Adrenal gland (tissue), 19 donors: Measurements from ENCODE around the gene DAPK3. TPM values are rescaled to one million over a fixed set of nuclear protein-coding genes. Genes with fewer than 3 reads are reported as not detected.
A peak's percentile ranks its signal among the peaks of the same experiment; 100 is the strongest.

Experiments used
- DNase-seq, 7 donors: peaks; one replicate each; pipeline ENCODE4 v3.0.0-alpha.2; 2019 to 2020
- H3K27ac ChIP-seq, 5 donors: fragments of 200-600 bp; sonication (generic) in 4 of 5; 1 replicate in 3 of 5; 2 replicates in 2 of 5; pipeline versions ENCODE4 v1.5.1 to v1.8.0; 2016 to 2020; ENCODE audit warnings: mild to moderate bottlenecking in 1 of 5
- H3K27me3 ChIP-seq: fragments of 200-600 bp; 2 replicates; pipeline ENCODE4 v1.8.0; 2021
- H3K36me3 ChIP-seq, 2 donors: fragments of 200-600 bp; replicated peaks in 1 of 2; 1 replicate in 1 of 2; 2 replicates in 1 of 2; pipeline versions ENCODE4 v1.5.1 to v1.8.0; 2018 to 2022
- H3K4me1 ChIP-seq, 2 donors: fragments of 200-600 bp; replicated peaks in 1 of 2; 1 replicate in 1 of 2; 2 replicates in 1 of 2; pipeline versions ENCODE4 v1.5.1 to v1.8.0; 2018 to 2021
- H3K4me3 ChIP-seq, 4 donors: fragments of 200-600 bp; sonication (generic) in 3 of 4; one replicate each; pipeline ENCODE4 v1.5.1; 2016 to 2018
- H3K9me3 ChIP-seq, 3 donors: fragments of 200-600 bp; sonication (generic) in 1 of 3; replicated peaks in 1 of 3; 1 replicate in 2 of 3; 2 replicates in 1 of 3; pipeline versions ENCODE4 v1.5.1 to v1.8.0; 2016 to 2021
- CTCF ChIP-seq, 6 experiments: fragments of 450-650 bp in 4 of 6; fragments of 200-600 bp in 2 of 6; sonication (generic) in 1 of 6; IDR thresholded peaks; 1 replicate in 5 of 6; 2 replicates in 1 of 6; pipeline versions ENCODE4 v1.5.1 to v1.8.0; 2016 to 2021; ENCODE audit warnings: antibody characterized with exemption in 6 of 6, mild to moderate bottlenecking in 2 of 6, moderate library complexity in 1 of 6
- POLR2A ChIP-seq, 2 donors: fragments of 450-650 bp; IDR thresholded peaks; one replicate each; pipeline ENCODE4 v1.6.1; 2017; ENCODE audit warnings: antibody characterized with exemption in 2 of 2, mild to moderate bottlenecking in 2 of 2, moderate library complexity in 1 of 2
- WGBS, 4 donors: extraction: QIAGEN DNeasy Blood & Tissue Kit in 2 of 4; methylation state at CpG; one replicate each; pipeline versions ENCODE4 v1.1.5 to v1.1.7; 2013 to 2017; 5-methylcytosine and 5-hydroxymethylcytosine counted together
- intact Hi-C, 2 donors: fragments of 100-400 bp; cut with DNase I; formaldehyde crosslinking; loops; one replicate each; pipeline versions ENCODE4 v1.14.1 to v1.15.0; 2022 to 2023
- long read RNA-seq, 10 donors: library from polyadenylated mRNA in 3 of 10; unstranded in 2 of 10; stranded (forward) in 1 of 10; transcript quantifications; one replicate each; pipeline ENCODE4 v2.0.0 and lab custom pipeline, GENCODE V29; 2021 to 2026
- polyA plus RNA-seq, 3 donors: library from polyadenylated mRNA; stranded (reverse); fragments of 200-250 nt in 2 of 3; fragments of 350-450 nt in 1 of 3; fragmentation: Illumina TruSeq in 1 of 3; extraction: RNeasy Lipid Tissue Mini Kit (QIAGEN cat#74804) in 1 of 3; gene quantifications; one replicate each; pipeline ENCODE4 v1.2.3, GENCODE V29; 2013 to 2014
- total RNA-seq, 9 donors: library from RNA; depleted of rRNA in 4 of 9; stranded (reverse); fragments of >200 nt in 4 of 9; fragments of 120-200 nt in 1 of 9; fragmentation: NEBNext Ultra II Directional in 1 of 9; extraction: Animal tissue kit (Norgen Biotek cat#: 25700) in 1 of 9; gene quantifications; one replicate each; pipeline versions ENCODE4 v1.1.0 to v1.2.4, GENCODE V29; 2013 to 2023
- donor health status: healthy with polysubstance abuse.
- donor health status: Bipolar disorder and iron deficiency.
- donor health status: DM: yes; HTN: yes; CAD: no.
- donor health status: DM: no; HTN: no; CAD: no.
- donor health status: DM: no; HTN: no; CAD: no.
- donor health status: DM: yes; HTN: yes; CAD: no.

Gene DAPK3
- total RNA-seq (10 to 100 TPM; 27.2 to 83.2 (median 46.7) TPM), polyA plus RNA-seq (10 to 100 TPM; 17.6 to 79.0 (median 44.0) TPM)
- long read RNA-seq, donor 1, partial matches to known transcripts, result 9 of 19 reads
- long read RNA-seq, donor 1, other reads (novel, unspliced or antisense), result 5 of 19 reads
- long read RNA-seq, donor 2, partial matches to known transcripts, result 0 of 7 reads
- long read RNA-seq, donor 2, other reads (novel, unspliced or antisense), result 5 of 7 reads
- long read RNA-seq, donor 3, result 0 reads
- long read RNA-seq, donor 4, partial matches to known transcripts, result 1 of 7 reads
- long read RNA-seq, donor 4, other reads (novel, unspliced or antisense), result 6 of 7 reads
- long read RNA-seq, donor 5, transcript DAPK3-202 (9 exons, 2,257 nt), result major isoform, 5 of 102 reads
- long read RNA-seq, donor 5, partial matches to known transcripts, result 4 of 102 reads
- long read RNA-seq, donor 5, other reads (novel, unspliced or antisense), result 93 of 102 reads
- long read RNA-seq, donor 6, partial matches to known transcripts, result 4 of 14 reads
- long read RNA-seq, donor 6, other reads (novel, unspliced or antisense), result 9 of 14 reads
- long read RNA-seq, donor 7, partial matches to known transcripts, result 0 of 3 reads
- long read RNA-seq, donor 7, other reads (novel, unspliced or antisense), result 0 of 3 reads
- long read RNA-seq, donor 8, partial matches to known transcripts, result 0 of 24 reads
- long read RNA-seq, donor 8, other reads (novel, unspliced or antisense), result 12 of 24 reads
- long read RNA-seq, donor 9, partial matches to known transcripts, result 0 of 8 reads
- long read RNA-seq, donor 9, other reads (novel, unspliced or antisense), result 7 of 8 reads
- long read RNA-seq, donor 10, partial matches to known transcripts, result 0 of 9 reads
- long read RNA-seq, donor 10, other reads (novel, unspliced or antisense), result 6 of 9 reads

DNA sequence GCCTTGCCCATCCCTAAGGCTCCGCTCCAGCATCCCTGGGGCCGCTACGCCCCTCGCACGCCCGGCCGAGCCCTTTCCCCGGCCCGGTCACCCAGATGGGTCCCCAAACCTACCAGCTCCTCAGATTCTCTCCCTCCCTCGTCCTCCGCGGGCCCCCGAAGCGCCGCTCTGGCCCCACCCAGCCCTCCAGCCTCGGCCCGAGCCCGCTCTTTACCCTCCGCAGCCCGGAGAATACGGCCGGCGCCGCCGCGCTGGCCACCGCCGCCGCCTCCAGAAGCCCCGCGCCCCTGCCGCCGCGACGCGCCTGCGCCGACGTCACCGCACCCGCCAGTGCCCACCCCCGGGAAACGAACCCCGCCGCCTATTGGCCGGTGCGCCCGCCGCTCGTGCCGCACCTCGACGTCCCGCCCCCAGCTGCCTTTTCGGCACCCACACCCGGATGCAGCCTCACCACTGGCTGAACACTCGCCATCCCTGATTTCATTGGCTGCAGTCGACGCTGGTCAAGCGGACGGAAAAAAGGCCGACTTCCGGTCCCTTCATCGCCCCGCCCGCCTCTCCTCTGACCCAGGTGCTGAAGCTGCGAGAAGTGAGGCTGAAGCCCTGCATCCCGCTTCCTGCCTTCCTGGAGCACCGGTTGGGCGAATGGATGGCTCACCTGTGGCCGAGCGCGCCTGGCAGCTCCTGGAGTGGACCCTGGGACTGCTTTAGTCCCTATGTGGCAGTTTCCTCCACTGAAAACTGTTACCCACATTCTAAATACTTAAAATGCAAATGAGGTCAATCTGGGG, at the start of gene DAPK3:
Gene DAPK3 (minus strand): TSS at position 292 of the 791 bp plus-strand sequence. CDS start 1,364 bp downstream, outside the sequence.
- peak within 1 kb of the TSS; percentile 42 to 100 (median 86) for H3K4me3 ChIP-seq
- peak; percentile 97 to 99 (median 98) for DNase-seq
- H3K36me3 ChIP-seq, result peaks cover 0 to 43% of the 10 kb centered on the region in 2 donors
- peaks cover 9 to 26% of the 10 kb centered on the region in 2 donors for H3K4me1 ChIP-seq
- no peaks in the 10 kb centered on the region for H3K9me3 ChIP-seq
- WGBS, 4 donors, result 0 to 1% (median 1%) methylated on average over 24 to 73 of the region's 73 CpGs
- intact Hi-C loops, result no loop called here
- peak within 1 kb of the TSS in 4 of 5 donors; percentile 81 to 95 (median 86) for H3K27ac ChIP-seq
- TF ChIP-seq CTCF (IDR thresholded peaks at IDR 0.05) (peak in 2 of 6 experiments; percentile 22 to 57), POLR2A (IDR thresholded peaks at IDR 0.05) (peak; percentile 80 to 87)
- H3K27me3 ChIP-seq, result no peaks in the 10 kb centered on the region

- H3K27me3 ChIP-seq, result no peaks in the 10 kb centered on the region
- H3K4me3 ChIP-seq, result no peak overlapping the region
- intact Hi-C loops, result loop anchor here in 1 of 2 donors (10.0 kb wide), 1 partner anchor 185 kb away; no protein-coding TSS in a partner anchor
- H3K4me1 ChIP-seq, result peaks cover 27 to 37% of the 10 kb centered on the region in 2 donors
- WGBS, 4 donors, result 36 to 38% (median 36%) methylated on average over 8 to 17 of the region's 17 CpGs
- H3K9me3 ChIP-seq, result no peaks in the 10 kb centered on the region
- peak in 5 of 7 donors; percentile 42 to 92 (median 72) for DNase-seq
- peaks cover 0 to 9% of the 10 kb centered on the region in 2 donors for H3K36me3 ChIP-seq
- H3K27ac ChIP-seq, result peak overlapping the region in 2 of 5 donors; percentile 42 to 62
- TF ChIP-seq CTCF (IDR thresholded peaks at IDR 0.05) (no peak), POLR2A (IDR thresholded peaks at IDR 0.05) (no peak)
Measured at GRCh38 chr19:4019578-4019977, 48.7 kb upstream of the DAPK3 start.

DNA sequence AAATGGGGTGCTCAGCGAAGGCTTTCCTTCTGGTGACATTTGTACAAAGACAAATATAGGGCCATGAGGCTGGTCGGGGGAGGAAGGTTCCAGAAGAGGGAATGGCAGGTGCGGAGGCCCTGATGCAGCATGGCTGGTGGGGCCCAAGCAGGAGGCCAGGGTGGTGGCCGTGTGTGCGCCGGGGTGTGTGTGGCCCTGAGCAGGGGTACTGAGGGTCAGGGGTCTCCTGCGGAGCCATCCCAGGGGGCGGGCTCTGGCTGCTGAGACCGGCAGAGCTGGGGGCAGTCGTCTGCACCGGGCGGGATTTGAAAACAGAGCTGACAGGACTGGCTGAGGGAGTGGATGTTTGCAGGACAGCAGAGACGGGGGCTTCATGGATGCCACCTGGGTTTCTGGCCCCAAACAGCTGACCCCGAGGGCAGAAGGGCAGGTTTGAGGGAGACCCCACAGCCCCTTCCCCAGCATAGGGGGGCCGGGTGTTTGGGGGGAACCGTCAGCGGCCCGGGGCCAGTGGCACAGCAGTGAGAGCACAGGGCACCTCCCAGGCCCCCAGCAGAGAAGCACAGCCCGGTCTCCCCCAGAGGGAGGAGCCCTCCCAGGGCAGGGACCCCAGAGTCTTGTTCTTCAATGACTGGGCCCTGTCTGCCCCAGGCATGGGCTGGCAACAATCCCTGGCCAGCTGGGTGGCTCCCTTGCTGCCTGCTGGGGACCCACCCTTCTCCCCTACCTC, 48.0 kb upstream of the DAPK3 start:
- TF ChIP-seq CTCF (IDR thresholded peaks at IDR 0.05), result no peak
- TF ChIP-seq POLR2A (IDR thresholded peaks at IDR 0.05), result no peak
- H3K4me1 ChIP-seq, result peaks cover 33 to 44% of the 10 kb centered on the region in 2 donors
- no peaks in the 10 kb centered on the region for H3K27me3 ChIP-seq
- H3K4me3 ChIP-seq, result no peak overlapping the region
- DNase-seq, result peak in 1 of 7 donors; percentile 7
- WGBS, 4 donors, result 84 to 99% (median 87%) methylated on average over 6 to 19 of the region's 19 CpGs
- H3K27ac ChIP-seq, result peak overlapping the region in 2 of 5 donors; percentile 42 to 62
- peaks cover 0 to 7% of the 10 kb centered on the region in 2 donors for H3K36me3 ChIP-seq
- intact Hi-C loops, result loop anchor here in 1 of 2 donors (10.0 kb wide), 1 partner anchor 186 kb away; no protein-coding TSS in a partner anchor
- H3K9me3 ChIP-seq, result no peaks in the 10 kb centered on the region
